ENCODE data around the gene CENPU. TPM values are rescaled to one million over a fixed set of nuclear protein-coding genes. Genes with fewer than 3 reads are reported as not detected.

The CENPU gene
- total and polyA plus RNA-seq, 2 donors (not counting 1 experiment from before 2014, with no cell fraction given): 1.6 to 2.1 TPM

DNA sequence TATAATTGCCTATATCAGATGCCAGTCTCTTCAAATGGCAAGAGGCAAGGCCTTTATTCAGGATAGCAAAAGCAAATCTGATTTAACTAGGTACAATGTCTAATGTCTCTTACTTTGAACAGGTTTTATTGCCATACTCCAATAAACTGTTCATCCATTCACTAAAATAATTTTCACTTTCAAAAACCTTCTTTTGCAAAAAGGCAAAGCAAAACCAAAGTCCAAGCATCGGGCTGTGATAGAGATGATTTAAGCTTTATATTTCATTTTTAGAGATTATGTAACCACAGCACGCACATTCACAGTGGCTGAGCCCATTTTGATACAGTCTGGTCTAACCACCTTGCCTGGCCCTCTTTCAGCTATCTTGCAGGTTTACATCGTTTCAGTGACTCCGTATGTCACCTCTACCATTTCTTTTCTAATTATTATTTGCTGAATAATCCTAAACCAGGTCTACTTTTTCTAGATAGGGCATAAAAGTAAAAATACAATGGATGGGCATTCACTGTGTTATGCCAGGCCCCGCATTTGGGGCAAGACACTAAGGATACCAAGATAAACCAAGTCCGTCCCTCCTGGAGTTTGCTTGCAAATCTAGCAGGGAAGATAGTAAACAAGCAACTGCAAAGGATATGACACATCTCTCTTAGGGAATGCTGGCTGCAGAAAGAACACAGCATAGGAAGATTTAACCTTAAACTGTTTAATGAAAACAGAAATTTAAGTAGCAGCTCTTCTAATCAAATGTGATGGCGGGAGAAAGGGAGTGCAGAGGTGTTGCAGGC lies 86.4 kb downstream of the CENPU start:
- Mint-ChIP-seq H3K27me3 (no peaks in the 10 kb centered on the region), H3K4me1 (peaks cover 50% of the 10 kb centered on the region), H3K4me3 (peak overlapping the region; percentile 94), H3K27ac (peak overlapping the region; percentile 93), H3K9me3 (ENCODE audit: insufficient read depth) (no peaks in the 10 kb centered on the region)
- no peaks in the 10 kb centered on the region for H3K27me3 ChIP-seq (replicated peaks in 1 of 4; ENCODE audit: control extremely low read depth in 1 of 4, control insufficient read depth in 3 of 4, insufficient read depth in 4 of 4, low read length in 3 of 4)
- peak; percentile 13 for DNase-seq
- peaks cover 22% of the 10 kb centered on the region for H4K20me1 ChIP-seq (ENCODE audit: control insufficient read depth, insufficient read depth, low read length, poor library complexity, severe bottlenecking)
- TF ChIP-seq, protein P1, sequence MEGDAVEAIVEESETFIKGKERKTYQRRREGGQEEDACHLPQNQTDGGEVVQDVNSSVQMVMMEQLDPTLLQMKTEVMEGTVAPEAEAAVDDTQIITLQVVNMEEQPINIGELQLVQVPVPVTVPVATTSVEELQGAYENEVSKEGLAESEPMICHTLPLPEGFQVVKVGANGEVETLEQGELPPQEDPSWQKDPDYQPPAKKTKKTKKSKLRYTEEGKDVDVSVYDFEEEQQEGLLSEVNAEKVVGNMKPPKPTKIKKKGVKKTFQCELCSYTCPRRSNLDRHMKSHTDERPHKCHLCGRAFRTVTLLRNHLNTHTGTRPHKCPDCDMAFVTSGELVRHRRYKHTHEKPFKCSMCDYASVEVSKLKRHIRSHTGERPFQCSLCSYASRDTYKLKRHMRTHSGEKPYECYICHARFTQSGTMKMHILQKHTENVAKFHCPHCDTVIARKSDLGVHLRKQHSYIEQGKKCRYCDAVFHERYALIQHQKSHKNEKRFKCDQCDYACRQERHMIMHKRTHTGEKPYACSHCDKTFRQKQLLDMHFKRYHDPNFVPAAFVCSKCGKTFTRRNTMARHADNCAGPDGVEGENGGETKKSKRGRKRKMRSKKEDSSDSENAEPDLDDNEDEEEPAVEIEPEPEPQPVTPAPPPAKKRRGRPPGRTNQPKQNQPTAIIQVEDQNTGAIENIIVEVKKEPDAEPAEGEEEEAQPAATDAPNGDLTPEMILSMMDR (IDR thresholded peaks at IDR 0.05): no peak
- no peak for TF ChIP-seq EZH2 (IDR thresholded peaks at IDR 0.05; ENCODE audit: borderline replicate concordance, insufficient read depth, low read depth, low read length, poor library complexity, severe bottlenecking)
- ChIA-PET CTCF (interaction anchor here (2.7 kb wide), 1 partner anchor 383 kb away, joined by 10 read pairs; no protein-coding TSS in a partner anchor), POLR2A (no interaction called here)
- peak overlapping the region; percentile 97 for H3K9ac ChIP-seq (ENCODE audit: low read length)
- WGBS (ENCODE audit: insufficient coverage): 96% methylated on average over 4 of the region's 7 CpGs
- no peaks in the 10 kb centered on the region for H3K9me3 ChIP-seq (ENCODE audit: control extremely low read depth in 1 of 3, control insufficient read depth in 2 of 3, insufficient read depth in 1 of 3, low read length in 2 of 3)
- H3K79me2 ChIP-seq (ENCODE audit: control insufficient read depth, insufficient read depth, low read length): peaks cover 70% of the 10 kb centered on the region
- H3K27ac ChIP-seq (ENCODE audit: low read length in 2 of 2): peak overlapping the region in 1 of 2 donors; percentile 95
- peak overlapping the region; percentile 93 for H3K4me2 ChIP-seq (replicated peaks; ENCODE audit: low read depth, low read length, poor library complexity, severe bottlenecking)
- peaks cover 1 to 9% of the 10 kb centered on the region in 2 experiments for H3K36me3 ChIP-seq (replicated peaks in 1 of 2; ENCODE audit: control extremely low read depth in 1 of 2, control insufficient read depth in 1 of 2, extremely low read depth in 1 of 2, insufficient read depth in 2 of 2, low read length in 1 of 2)
- H2AFZ ChIP-seq (ENCODE audit: insufficient read depth, low read depth, low read length, poor library complexity, severe bottlenecking): peak overlapping the region; percentile 91
- ATAC-seq (ENCODE audit: low read depth): no peak
- peaks cover 24 to 29% of the 10 kb centered on the region in 2 donors for H3K4me1 ChIP-seq (ENCODE audit: control insufficient read depth in 2 of 2, insufficient read depth in 2 of 2, low read length in 2 of 2)
- H3K4me3 ChIP-seq (ENCODE audit: control extremely low read depth in 1 of 5, extremely low read depth in 1 of 5, insufficient read depth in 1 of 5, low read depth in 2 of 5, low read length in 4 of 5): peak overlapping the region in 3 of 5 experiments; percentile 89 to 95 (median 93)
- intact Hi-C loops (cut with micrococcal nuclease): loop anchor here (2.0 to 5.0 kb wide), 3 partner anchors 495 to 823 kb away; partner anchors contain the start of genes CCDC110 and SLC25A4
